DOHH2 (cell line): ENCODE measurements around the gene ARHGEF33.

ENCODE experiments used
- H3F3A ChIP-seq: fragments of 200-600 bp; sonication (generic), shearing (Covaris generic); 2 replicates; pipeline ENCODE4 v1.6.0; 2016; ENCODE audit warnings: antibody characterized with exemption, mild to moderate bottlenecking; ENCODE audit not compliant: control insufficient read depth, insufficient read depth
- H3K27ac ChIP-seq: fragments of 200-600 bp; sonication (generic); 2 replicates; pipeline ENCODE4 v1.5.1; 2014; ENCODE audit warnings: low read depth, mild to moderate bottlenecking, low read length, moderate library complexity
- H3K27me3 ChIP-seq: fragments of 200-600 bp; sonication (generic); 2 replicates; pipeline ENCODE4 v1.6.1; 2014; ENCODE audit warnings: mild to moderate bottlenecking, low read length, mixed read lengths; ENCODE audit not compliant: control insufficient read depth
- H3K36me3 ChIP-seq: fragments of 200-600 bp; sonication (generic); 2 replicates; pipeline ENCODE4 v1.6.1; 2014; ENCODE audit warnings: mild to moderate bottlenecking, low read length, moderate library complexity, mixed read lengths; ENCODE audit not compliant: control insufficient read depth
- H3K4me1 ChIP-seq: fragments of 200-600 bp; sonication (generic); 2 replicates; pipeline ENCODE4 v1.6.1; 2014; ENCODE audit warnings: mild to moderate bottlenecking, low read length, mixed read lengths; ENCODE audit not compliant: control insufficient read depth
- H3K4me2 ChIP-seq: fragments of 200-600 bp; sonication (generic); 2 replicates; pipeline ENCODE4 v1.6.0; 2014; ENCODE audit warnings: mild to moderate bottlenecking, low read length, moderate library complexity
- H3K4me3 ChIP-seq: fragments of 200-600 bp; sonication (generic); 2 replicates; pipeline ENCODE4 v1.5.1; 2014; ENCODE audit warnings: mild to moderate bottlenecking, low read length, mixed read lengths
- H3K79me2 ChIP-seq: fragments of 200-600 bp; sonication (generic); 2 replicates; pipeline ENCODE4 v1.6.1; 2014; ENCODE audit warnings: mild to moderate bottlenecking, low read length, mixed read lengths; ENCODE audit not compliant: control insufficient read depth
- H3K9me2 ChIP-seq: fragments of 200-600 bp; sonication (generic); replicated peaks from 2 replicates; pipeline ENCODE4 v1.6.1; 2014; ENCODE audit warnings: mild to moderate bottlenecking, low read length, mixed read lengths; ENCODE audit not compliant: control insufficient read depth
- H3K9me3 ChIP-seq: fragments of 200-600 bp; sonication (generic); 2 replicates; pipeline ENCODE4 v1.6.1; 2014; ENCODE audit warnings: antibody characterized with exemption, low read length, mixed read lengths; ENCODE audit not compliant: control insufficient read depth, insufficient read depth
- H4K20me1 ChIP-seq: fragments of 200-600 bp; sonication (generic); 2 replicates; pipeline ENCODE4 v1.6.0; 2014; ENCODE audit warnings: low read depth, mild to moderate bottlenecking, antibody characterized with exemption, low read length, moderate library complexity; ENCODE audit not compliant: control insufficient read depth, insufficient read depth
- EZH2phosphoT487 ChIP-seq: fragments of 200-600 bp; sonication (generic); IDR thresholded peaks from 2 replicates; pipeline ENCODE4 v1.6.1; 2017; ENCODE audit warnings: borderline replicate concordance, mild to moderate bottlenecking, antibody characterized with exemption, low read length, moderate library complexity, mixed read lengths
- TF ChIP-seq, protein P1 (sequence below): fragments of 200-600 bp; sonication (generic); IDR thresholded peaks from one replicate; pipeline ENCODE4 v1.5.1; 2014; ENCODE audit warnings: antibody characterized with exemption, mild to moderate bottlenecking, low read depth, low read length; ENCODE audit not compliant: poor library complexity, severe bottlenecking

Gene ARHGEF33

DNA sequence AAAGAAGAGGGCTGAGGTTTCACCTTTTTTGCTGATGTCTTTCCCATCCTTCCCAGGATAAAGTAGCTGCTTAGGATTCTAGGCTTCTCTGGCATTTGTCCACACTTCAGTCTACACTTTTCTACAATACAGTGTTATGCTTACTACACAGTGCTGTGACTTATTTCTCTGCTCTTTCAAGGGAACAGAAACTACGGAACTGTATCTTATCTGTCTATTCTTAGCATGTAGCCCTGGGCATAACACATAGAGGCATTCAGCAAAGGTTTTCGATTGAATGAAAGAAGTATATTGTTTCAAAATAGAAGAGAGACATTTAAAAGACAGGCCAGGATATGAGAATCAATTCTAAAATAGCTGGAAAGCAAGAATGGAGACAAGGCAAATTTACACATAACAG lies 110.9 kb downstream of the ARHGEF33 start:
- no peaks in the 10 kb centered on the region for H3K9me3 ChIP-seq
- no peaks in the 10 kb centered on the region for H3K79me2 ChIP-seq
- H3K27me3 ChIP-seq, result no peaks in the 10 kb centered on the region
- TF ChIP-seq, protein P1, sequence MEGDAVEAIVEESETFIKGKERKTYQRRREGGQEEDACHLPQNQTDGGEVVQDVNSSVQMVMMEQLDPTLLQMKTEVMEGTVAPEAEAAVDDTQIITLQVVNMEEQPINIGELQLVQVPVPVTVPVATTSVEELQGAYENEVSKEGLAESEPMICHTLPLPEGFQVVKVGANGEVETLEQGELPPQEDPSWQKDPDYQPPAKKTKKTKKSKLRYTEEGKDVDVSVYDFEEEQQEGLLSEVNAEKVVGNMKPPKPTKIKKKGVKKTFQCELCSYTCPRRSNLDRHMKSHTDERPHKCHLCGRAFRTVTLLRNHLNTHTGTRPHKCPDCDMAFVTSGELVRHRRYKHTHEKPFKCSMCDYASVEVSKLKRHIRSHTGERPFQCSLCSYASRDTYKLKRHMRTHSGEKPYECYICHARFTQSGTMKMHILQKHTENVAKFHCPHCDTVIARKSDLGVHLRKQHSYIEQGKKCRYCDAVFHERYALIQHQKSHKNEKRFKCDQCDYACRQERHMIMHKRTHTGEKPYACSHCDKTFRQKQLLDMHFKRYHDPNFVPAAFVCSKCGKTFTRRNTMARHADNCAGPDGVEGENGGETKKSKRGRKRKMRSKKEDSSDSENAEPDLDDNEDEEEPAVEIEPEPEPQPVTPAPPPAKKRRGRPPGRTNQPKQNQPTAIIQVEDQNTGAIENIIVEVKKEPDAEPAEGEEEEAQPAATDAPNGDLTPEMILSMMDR, result no peak
- no peak for TF ChIP-seq EZH2phosphoT487
- H3K4me2 ChIP-seq, result no peak overlapping the region
- peaks cover 71% of the 10 kb centered on the region for H3K36me3 ChIP-seq
- no peaks in the 10 kb centered on the region for H4K20me1 ChIP-seq
- no peak overlapping the region for H3K4me3 ChIP-seq
- no peaks in the 10 kb centered on the region for H3K4me1 ChIP-seq
- H3K27ac ChIP-seq, result no peak overlapping the region
- H3K9me2 ChIP-seq, result no peaks in the 10 kb centered on the region
- H3F3A ChIP-seq, result no peaks in the 10 kb centered on the region

DNA sequence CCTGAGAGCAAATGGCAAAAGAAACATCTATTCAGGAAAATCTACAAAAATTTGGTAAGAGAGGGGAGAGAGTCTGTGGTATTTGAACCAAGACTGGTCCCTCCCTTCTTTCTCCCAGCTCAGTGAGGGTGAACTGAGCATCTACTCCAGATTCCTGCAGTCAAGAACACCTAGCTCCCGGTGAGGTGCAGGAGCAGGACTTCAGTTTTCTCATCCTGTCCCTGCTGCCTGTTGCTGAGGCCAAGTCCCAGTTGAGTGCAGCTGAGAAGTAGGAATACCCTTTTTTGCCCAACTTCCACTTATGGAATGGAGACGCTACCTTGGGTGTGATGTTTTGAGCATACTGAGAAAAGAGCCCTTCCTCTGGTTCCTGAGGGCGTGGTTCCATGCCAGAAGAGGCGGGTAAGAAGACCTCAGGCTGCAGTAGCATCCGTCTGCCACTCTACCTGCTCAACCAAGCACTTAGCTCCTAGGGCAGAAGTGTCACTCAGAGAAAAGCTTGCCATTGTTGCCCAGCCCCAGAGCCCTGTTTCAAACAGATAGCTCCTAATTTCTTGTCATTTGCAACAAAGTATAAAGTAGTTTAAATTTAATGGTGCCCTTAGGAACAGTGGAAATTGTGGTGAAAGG lies 118.3 kb downstream of the ARHGEF33 start:
- Histone ChIP-seq H3K27me3 (no peaks in the 10 kb centered on the region), H3K9me3 (no peaks in the 10 kb centered on the region), H3K27ac (no peak overlapping the region), H3K4me2 (no peak overlapping the region), H4K20me1 (no peaks in the 10 kb centered on the region), H3K79me2 (no peaks in the 10 kb centered on the region), H3K4me1 (no peaks in the 10 kb centered on the region), H3K4me3 (no peak overlapping the region), H3K9me2 (no peaks in the 10 kb centered on the region), H3K36me3 (peaks cover 72% of the 10 kb centered on the region), H3F3A (0 out of 2 replicates have a peak, but pooled peaks cover 2% of the 10 kb centered on the region)
- no peak for TF ChIP-seq EZH2phosphoT487
- TF ChIP-seq, protein P1, result no peak

DNA sequence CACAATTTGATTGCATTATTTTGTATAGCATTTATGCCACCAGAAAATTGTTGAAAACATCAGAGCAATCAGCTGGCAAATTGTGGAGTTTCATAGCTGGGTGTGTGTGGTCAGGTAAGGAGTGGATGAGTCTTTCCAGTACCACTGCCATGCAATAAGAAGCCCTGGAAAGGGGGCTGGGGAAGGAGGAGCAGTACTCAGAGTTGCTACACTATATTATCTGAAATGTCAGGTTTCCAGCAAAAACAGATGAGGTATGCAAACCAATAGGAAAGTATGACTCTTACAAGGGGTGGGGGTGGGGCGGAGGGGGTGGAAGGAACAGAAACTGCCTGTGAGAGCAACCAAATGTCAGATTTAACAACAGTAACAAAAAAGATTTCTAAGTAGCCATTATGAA lies 119.0 kb downstream of the ARHGEF33 start:
- H3F3A ChIP-seq, result 0 out of 2 replicates have a peak, but pooled peaks cover 2% of the 10 kb centered on the region
- no peaks in the 10 kb centered on the region for H3K79me2 ChIP-seq
- no peaks in the 10 kb centered on the region for H4K20me1 ChIP-seq
- no peak overlapping the region for H3K4me3 ChIP-seq
- no peaks in the 10 kb centered on the region for H3K9me3 ChIP-seq
- H3K9me2 ChIP-seq, result no peaks in the 10 kb centered on the region
- no peak overlapping the region for H3K4me2 ChIP-seq
- TF ChIP-seq EZH2phosphoT487, result no peak
- TF ChIP-seq, protein P1, result no peak
- no peak overlapping the region for H3K27ac ChIP-seq
- peaks cover 74% of the 10 kb centered on the region for H3K36me3 ChIP-seq
- H3K4me1 ChIP-seq, result no peaks in the 10 kb centered on the region
- H3K27me3 ChIP-seq, result no peaks in the 10 kb centered on the region
